GM19395 (cell line): ENCODE measurements around the gene CYP2A6.
"Not testable (repeated sequence)": the region's sequence is repeated elsewhere in the genome, so short reads cannot be mapped to it uniquely, and the experiment has no call there.

Experiments used
- ATAC-seq: cut with Tn5 transposase; IDR thresholded peaks from one replicate; pipeline ENCODE4 v1.9.1; 2021; ENCODE audit warnings: mild to moderate bottlenecking, moderate library complexity; ENCODE audit not compliant: unreplicated experiment

CYP2A6 gene

GRCh38 chr19:40822704-40823553 is 27.3 kb downstream of the CYP2A6 start:
- ATAC-seq = not testable (repeated sequence)

- ATAC-seq = no peak
Measured at GRCh38 chr19:40822161-40822560, 28.1 kb downstream of the CYP2A6 start.

- not testable (repeated sequence) for ATAC-seq
Measured at GRCh38 chr19:40819479-40820234, 30.6 kb downstream of the CYP2A6 start.

GRCh38 chr19:40818480-40819399 is 31.5 kb downstream of the CYP2A6 start:
- ATAC-seq = peak; percentile 47

GRCh38 chr19:40815223-40815622 is 35.0 kb downstream of the CYP2A6 start:
- no peak for ATAC-seq

- no peak for ATAC-seq
Measured at GRCh38 chr19:40813182-40813581, 37.1 kb downstream of the CYP2A6 start.

- not testable (repeated sequence) for ATAC-seq
Measured at GRCh38 chr19:40812571-40812970, 37.7 kb downstream of the CYP2A6 start.

- ATAC-seq = no peak
Measured at GRCh38 chr19:40811478-40812341, 38.5 kb downstream of the CYP2A6 start.

- ATAC-seq = peak; percentile 73
Measured at GRCh38 chr19:40810649-40811408, 39.4 kb downstream of the CYP2A6 start.

- no peak for ATAC-seq
Measured at GRCh38 chr19:40810160-40810559, 40.1 kb downstream of the CYP2A6 start.

GRCh38 chr19:40809358-40810086 is 40.7 kb downstream of the CYP2A6 start:
- ATAC-seq = no peak

- ATAC-seq = no peak
Measured at GRCh38 chr19:40808497-40808896, 41.8 kb downstream of the CYP2A6 start.

GRCh38 chr19:40808021-40808325 is 42.3 kb downstream of the CYP2A6 start:
- ATAC-seq = no peak

GRCh38 chr19:40807147-40808020 is 42.9 kb downstream of the CYP2A6 start:
- no peak for ATAC-seq

GRCh38 chr19:40806423-40807146 is 43.7 kb downstream of the CYP2A6 start:
- ATAC-seq = no peak

GRCh38 chr19:40805258-40805868 is 44.9 kb downstream of the CYP2A6 start:
- no peak for ATAC-seq

- ATAC-seq = no peak
Measured at GRCh38 chr19:40804783-40805242, 45.4 kb downstream of the CYP2A6 start.
